ENCODE results near the gene SCAMP2.
A peak's percentile ranks its signal among the peaks of the same experiment; 100 is the strongest.

The SCAMP2 gene

DNA sequence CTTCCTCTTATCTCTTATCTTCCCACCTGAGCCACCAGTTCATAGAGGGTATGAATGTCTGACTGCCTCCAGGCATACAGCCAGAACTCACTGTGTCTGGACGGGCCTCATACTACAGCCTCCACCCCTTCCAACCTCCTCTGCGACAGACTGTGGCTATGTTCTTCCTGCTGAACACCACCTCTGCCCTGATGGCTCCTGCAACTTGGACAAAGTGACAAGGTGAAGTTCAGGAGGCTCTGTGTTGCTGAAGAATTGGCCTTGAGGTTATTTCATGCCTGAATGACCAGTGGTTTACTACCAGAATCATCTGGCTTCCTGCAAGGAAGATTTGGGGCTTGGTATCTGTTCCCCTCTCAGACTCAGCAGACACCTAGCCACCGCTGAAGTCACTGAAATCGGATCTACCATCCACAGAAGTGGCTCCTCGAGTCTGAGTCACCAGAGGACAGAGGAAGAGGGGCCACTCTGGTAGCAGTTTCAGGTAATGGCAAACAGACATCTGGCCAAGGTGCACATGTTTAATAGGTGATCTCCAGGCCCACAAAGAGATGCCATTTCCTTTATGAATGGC, 16.0 kb downstream of the SCAMP2 start:
- peak; percentile 66 for DNase-seq (ENCODE audit: low spot score)
- TF ChIP-seq, protein P1, sequence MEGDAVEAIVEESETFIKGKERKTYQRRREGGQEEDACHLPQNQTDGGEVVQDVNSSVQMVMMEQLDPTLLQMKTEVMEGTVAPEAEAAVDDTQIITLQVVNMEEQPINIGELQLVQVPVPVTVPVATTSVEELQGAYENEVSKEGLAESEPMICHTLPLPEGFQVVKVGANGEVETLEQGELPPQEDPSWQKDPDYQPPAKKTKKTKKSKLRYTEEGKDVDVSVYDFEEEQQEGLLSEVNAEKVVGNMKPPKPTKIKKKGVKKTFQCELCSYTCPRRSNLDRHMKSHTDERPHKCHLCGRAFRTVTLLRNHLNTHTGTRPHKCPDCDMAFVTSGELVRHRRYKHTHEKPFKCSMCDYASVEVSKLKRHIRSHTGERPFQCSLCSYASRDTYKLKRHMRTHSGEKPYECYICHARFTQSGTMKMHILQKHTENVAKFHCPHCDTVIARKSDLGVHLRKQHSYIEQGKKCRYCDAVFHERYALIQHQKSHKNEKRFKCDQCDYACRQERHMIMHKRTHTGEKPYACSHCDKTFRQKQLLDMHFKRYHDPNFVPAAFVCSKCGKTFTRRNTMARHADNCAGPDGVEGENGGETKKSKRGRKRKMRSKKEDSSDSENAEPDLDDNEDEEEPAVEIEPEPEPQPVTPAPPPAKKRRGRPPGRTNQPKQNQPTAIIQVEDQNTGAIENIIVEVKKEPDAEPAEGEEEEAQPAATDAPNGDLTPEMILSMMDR (IDR thresholded peaks at IDR 0.05; ENCODE audit: borderline replicate concordance, control extremely low read depth, extremely low read depth, insufficient read depth, missing control alignments) = no peak
- in situ Hi-C loops (cut with MboI; ENCODE audit: low sequenced_read_pairs, unreplicated experiment) = no loop called here

DNA sequence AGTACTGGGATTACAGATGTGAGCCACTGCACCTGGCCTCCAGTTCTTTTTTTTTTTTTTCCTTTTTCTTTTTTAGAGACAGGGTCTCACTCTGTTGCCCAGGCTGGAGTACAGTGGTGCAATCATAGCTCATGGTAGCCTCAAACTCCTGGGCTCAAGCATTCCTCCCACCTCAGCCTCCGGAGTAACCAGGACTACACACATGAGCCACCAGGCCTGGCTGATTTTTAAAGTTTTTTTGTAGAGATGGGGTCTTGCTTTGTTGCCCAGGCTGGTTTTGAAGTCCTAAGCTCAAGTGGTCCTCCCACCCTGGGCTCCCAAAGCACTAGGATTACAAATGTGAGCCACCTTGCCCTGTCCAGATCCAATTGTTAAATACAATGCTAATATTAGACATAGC, 16.6 kb downstream of the SCAMP2 start:
- TF ChIP-seq, protein P1 (IDR thresholded peaks at IDR 0.05; ENCODE audit: borderline replicate concordance, control extremely low read depth, extremely low read depth, insufficient read depth, missing control alignments) = no peak
- no peak for DNase-seq (ENCODE audit: low spot score)
- in situ Hi-C loops (cut with MboI; ENCODE audit: low sequenced_read_pairs, unreplicated experiment) = no loop called here

DNA sequence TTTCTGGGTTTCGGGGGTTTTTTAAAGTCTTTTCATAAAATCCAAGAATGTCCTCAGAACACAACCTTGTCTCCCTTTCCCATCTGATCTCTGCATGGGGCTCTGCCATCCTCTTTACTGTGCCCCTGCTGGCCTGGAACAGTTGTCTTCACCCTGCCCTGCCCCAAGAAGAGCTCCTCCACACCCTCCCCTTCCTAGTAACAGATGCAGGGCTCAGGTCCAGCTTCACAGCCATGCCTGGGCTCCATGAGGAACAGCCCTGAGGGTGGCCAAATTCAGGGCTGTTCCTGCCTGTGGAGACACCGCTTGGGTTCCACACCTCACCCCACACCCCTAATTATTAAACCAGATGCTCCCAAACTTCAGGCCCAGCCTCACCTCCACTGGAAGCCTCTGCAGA, 17.3 kb downstream of the SCAMP2 start:
- in situ Hi-C loops (cut with MboI; ENCODE audit: low sequenced_read_pairs, unreplicated experiment) = no loop called here
- TF ChIP-seq, protein P1 (IDR thresholded peaks at IDR 0.05; ENCODE audit: borderline replicate concordance, control extremely low read depth, extremely low read depth, insufficient read depth, missing control alignments) = no peak
- no peak for DNase-seq (ENCODE audit: low spot score)

DNA sequence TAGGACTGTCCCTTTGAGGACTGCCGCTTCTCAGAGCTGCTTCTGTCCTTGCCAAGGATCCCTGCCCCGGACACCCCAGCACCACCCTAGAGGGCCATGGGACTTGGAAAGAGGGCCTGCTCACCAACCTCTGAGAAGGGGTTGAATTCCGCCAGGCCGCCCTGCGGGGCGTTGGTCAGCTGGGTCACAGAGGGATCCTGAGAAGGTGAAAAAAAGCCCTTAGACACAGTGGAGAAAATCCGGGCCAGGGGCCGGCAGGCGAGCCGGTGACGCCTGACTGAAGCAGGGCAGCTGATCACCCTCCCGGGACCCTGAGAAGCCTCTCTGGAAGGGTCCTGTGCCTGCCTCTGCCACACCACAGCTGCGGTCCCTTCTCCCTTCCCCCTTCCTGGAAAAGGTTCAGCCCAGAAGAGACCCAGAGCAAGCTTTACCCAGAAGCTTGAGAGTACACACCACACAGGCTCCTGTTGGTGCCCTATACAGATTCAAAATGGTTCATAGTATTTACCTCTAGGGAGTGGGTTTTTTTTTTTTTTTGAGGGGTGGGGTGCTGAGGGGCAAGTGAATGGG, 18.6 kb downstream of the SCAMP2 start:
- no peak for DNase-seq (ENCODE audit: low spot score)
- TF ChIP-seq, protein P1 (IDR thresholded peaks at IDR 0.05; ENCODE audit: borderline replicate concordance, control extremely low read depth, extremely low read depth, insufficient read depth, missing control alignments) = no peak
- in situ Hi-C loops (cut with MboI; ENCODE audit: low sequenced_read_pairs, unreplicated experiment) = no loop called here

DNA sequence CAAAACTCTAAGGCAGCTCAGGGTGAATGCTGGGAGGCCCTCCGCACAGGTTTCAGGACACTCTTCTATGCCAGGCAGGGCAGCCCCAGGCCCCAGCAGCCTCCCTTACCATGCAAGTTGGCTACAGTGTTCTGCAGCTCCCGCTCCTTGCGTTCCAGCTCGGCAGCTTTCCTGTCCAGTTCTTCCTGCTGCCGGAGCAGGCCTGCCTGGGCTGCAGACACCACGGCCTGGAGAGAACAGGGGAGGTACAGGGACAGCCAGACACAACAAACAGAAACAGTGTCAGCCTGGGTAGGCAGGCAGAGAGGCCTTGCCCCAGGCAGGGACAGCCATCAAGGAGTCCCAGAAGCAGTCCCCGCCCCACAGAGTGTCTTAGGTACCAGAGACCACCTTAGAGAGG, 21.2 kb downstream of the SCAMP2 start:
- in situ Hi-C loops (cut with MboI; ENCODE audit: low sequenced_read_pairs, unreplicated experiment) = no loop called here
- TF ChIP-seq, protein P1 (IDR thresholded peaks at IDR 0.05; ENCODE audit: borderline replicate concordance, control extremely low read depth, extremely low read depth, insufficient read depth, missing control alignments) = no peak
- DNase-seq (ENCODE audit: low spot score) = no peak

DNA sequence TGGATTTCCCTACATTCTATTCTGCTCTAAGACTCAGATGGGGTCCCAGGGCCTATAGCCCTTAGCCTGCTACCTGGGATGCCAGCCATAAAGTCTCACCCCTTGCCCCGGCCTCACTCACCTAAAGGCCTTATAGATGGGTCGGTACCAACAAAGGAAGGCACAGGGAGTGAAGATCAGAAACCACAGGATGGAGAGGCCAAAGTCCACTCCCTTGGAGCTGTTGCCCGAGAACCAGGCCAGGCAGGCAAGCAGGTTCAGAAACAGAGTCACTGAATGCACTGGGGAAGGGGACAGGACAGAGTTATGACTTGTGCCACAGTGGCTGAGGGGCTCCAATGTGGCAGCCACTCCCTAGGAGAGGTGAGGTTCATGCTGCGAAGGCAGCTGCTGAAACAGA, 22.8 kb downstream of the SCAMP2 start:
- in situ Hi-C loops (cut with MboI; ENCODE audit: low sequenced_read_pairs, unreplicated experiment) = no loop called here
- TF ChIP-seq, protein P1 (IDR thresholded peaks at IDR 0.05; ENCODE audit: borderline replicate concordance, control extremely low read depth, extremely low read depth, insufficient read depth, missing control alignments) = no peak
- DNase-seq (ENCODE audit: low spot score) = no peak

Measured in GM13976 (cell line).